HG02943 (cell line): Measurements from ENCODE around the gene CYLD.
A peak's percentile ranks its signal among the peaks of the same experiment; 100 is the strongest.

Source experiments
- ATAC-seq: cut with Tn5 transposase; IDR thresholded peaks from one replicate; pipeline ENCODE4 v1.9.1; 2021; ENCODE audit warnings: mild to moderate bottlenecking, low read depth, moderate library complexity; ENCODE audit not compliant: unreplicated experiment

CYLD gene

DNA sequence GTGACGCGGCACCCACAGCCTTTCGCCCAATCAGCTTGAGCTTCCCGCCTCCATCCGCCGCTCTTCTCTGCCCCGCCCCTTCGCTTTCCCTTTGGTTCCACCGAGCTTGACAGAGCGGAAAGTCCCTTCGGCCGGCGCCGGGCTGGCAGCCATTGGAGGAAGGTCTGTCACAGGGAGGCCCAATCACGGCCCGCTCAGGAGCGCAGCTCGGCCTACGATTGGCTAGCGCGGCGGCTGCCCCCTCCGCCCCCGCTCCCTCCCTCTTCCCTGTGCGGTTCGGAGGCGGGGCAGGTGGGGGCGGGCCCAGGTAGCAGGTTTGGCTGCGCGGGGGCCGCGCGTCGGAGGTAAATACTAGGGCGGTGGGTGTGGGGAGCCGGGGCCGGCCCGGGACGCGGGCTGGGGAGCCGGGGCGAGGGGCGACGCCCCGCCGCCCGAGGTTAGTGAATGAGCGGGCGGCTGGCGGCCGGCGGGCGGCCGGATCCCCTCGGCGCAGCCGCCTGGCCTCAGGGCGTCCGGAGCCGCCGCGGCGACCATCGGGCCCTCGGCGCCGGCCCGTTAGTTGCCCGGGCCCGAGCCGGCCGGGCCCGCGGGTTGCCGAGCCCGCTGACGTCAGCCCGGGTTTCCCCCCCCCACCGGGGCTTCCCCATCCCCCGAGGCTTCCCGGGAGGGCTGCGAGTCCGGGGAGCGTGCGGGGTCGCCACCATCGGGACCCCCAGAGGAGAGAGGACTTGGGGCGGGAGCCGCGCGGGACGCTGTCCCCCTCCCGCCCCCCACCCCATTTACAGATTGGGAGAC, at the start of gene CYLD:
TSS of gene CYLD (plus strand) at position 306 of the 795 bp plus-strand sequence. CDS start 7,613 bp downstream, outside the sequence.
- ATAC-seq: peak; percentile 92

- ATAC-seq: no peak
Measured at GRCh38 chr16:50692644-50692998, 49.3 kb upstream of the CYLD start.

- ATAC-seq: no peak
Measured at GRCh38 chr16:50692999-50693781, 48.7 kb upstream of the CYLD start, which contains the start of gene NOD2. Gene NOD2, plus strand, starts transcription at chr16:50693606. Its CDS starts 5,890 bp downstream, at chr16:50699496.

- ATAC-seq: no peak
Measured at GRCh38 chr16:50694206-50694605, 47.7 kb upstream of the CYLD start.

- ATAC-seq: no peak
Measured at GRCh38 chr16:50695017-50696000, 46.6 kb upstream of the CYLD start.

- no peak for ATAC-seq
Measured at GRCh38 chr16:50696126-50696525, 45.8 kb upstream of the CYLD start.

- peak; percentile 63 for ATAC-seq
Measured at GRCh38 chr16:50696575-50697420, 45.1 kb upstream of the CYLD start.

GRCh38 chr16:50697421-50697715, 44.5 kb upstream of the CYLD start:
- ATAC-seq: no peak

GRCh38 chr16:50697881-50698767, 43.8 kb upstream of the CYLD start:
- ATAC-seq: no peak

DNA sequence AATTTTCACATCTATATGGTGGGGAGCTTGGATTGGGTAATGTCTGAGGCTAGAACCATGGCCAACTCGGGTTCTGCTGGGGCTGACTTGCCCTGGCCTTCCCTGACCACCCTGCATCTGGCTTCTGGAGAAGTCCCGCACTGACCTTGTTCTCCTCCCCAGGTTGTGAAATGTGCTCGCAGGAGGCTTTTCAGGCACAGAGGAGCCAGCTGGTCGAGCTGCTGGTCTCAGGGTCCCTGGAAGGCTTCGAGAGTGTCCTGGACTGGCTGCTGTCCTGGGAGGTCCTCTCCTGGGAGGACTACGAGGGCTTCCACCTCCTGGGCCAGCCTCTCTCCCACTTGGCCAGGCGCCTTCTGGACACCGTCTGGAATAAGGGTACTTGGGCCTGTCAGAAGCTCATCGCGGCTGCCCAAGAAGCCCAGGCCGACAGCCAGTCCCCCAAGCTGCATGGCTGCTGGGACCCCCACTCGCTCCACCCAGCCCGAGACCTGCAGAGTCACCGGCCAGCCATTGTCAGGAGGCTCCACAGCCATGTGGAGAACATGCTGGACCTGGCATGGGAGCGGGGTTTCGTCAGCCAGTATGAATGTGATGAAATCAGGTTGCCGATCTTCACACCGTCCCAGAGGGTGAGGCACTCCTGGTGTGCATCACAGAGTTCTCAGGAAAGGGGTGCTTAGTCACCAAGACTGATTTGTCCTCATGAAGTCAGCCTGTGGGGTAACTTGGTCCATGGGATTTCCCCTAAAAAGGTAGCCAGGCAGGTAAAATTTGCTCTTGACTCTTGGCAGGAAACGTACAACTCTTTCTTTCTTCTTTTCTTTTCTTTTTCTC, 42.3 kb upstream of the CYLD start:
- ATAC-seq: no peak

GRCh38 chr16:50702725-50703124, 39.2 kb upstream of the CYLD start:
- no peak for ATAC-seq

- ATAC-seq: no peak
Measured at GRCh38 chr16:50704245-50704644, 37.6 kb upstream of the CYLD start.

- no peak for ATAC-seq
Measured at GRCh38 chr16:50705436-50706110, 36.3 kb upstream of the CYLD start.

- ATAC-seq: no peak
Measured at GRCh38 chr16:50706250-50706649, 35.6 kb upstream of the CYLD start.

- ATAC-seq: no peak
Measured at GRCh38 chr16:50708373-50709060, 33.4 kb upstream of the CYLD start.

- no peak for ATAC-seq
Measured at GRCh38 chr16:50709061-50709684, 32.7 kb upstream of the CYLD start.
